GM21390 (cell line): ENCODE results near the gene C21orf91.

Experiments
- ATAC-seq: cut with Tn5 transposase; IDR thresholded peaks from one replicate; pipeline ENCODE4 v1.9.1; 2021; ENCODE audit not compliant: unreplicated experiment

C21orf91 gene

DNA sequence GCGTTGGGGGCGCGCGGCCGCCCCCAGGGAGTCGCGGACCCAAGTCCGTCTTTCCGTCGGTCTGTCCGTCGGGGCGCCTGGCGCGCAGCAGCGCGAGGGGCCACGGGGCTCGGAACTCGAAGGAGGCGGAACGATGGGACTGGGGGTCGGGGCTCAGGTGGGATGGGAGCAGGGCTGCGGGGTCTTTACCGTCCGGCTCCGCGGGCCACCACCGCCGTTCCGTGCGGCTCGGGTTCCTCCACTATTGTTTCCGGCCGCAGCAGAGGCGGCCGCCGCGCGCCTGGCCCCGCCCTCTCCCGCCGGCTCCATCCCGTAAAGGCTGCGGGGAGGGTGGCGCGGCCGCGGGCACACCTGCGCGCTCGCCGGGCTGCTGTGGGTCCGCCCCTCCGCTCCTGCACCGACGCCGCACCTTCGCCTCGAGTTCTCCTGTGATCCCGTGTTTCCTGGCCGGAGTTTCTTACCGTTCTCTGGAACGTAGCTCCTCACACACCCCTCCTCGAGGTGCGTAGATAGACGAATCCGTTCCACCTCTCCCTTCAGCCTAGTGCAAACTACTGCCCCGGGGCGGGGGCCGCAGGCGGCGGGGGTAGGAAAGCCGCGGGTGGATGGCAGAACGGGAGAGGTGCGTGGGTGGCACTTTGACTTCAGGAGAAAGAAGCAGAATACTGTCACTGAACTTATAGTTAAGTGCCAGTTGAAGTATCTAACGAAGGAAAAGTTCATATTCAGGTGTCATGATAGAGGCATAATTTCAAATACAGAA, at the start of gene C21orf91:
TSS of gene C21orf91 (minus strand) at position 243 of the 763 bp plus-strand sequence. CDS start 1,038 bp downstream, outside the sequence.
- ATAC-seq: peak; percentile 86

DNA sequence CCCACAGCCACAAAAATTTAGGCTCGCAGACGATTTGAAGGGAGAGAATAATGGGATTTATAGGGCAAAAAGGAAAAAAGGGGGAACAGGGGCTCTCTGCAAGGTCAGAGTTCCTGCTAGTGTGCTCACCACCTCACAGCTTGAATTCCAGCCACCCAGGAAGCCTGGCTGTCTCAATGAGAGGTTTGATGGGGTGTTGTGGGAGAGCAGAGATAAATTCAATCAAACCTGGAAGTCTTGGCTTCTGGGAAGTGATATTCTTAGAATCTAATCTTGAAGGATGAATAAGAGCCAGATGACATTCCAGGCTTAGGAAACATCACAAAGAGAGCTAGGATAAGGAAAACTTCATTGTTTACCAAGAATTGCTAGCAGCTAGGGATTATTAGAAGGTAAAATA, 47.4 kb upstream of the C21orf91 start:
- ATAC-seq: no peak

DNA sequence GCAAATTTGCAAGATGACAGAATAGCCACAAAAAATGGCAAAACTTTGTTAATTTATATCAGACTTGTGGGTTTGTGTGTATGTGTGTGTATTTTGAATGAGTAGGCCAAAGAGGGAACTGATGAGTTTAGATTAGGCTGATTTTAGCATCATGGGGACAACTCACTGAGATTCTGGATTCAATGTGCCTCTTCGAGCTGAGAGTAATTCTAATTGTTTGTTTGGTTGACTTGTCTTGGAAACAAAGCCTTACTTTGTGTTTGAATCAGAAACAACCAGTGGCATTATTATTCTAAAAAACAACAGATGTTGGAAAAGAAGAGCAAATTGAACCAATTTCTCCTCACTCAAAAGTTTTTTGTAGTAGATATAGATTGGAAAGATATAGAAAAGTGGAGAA, 40.5 kb upstream of the C21orf91 start:
- ATAC-seq: no peak

DNA sequence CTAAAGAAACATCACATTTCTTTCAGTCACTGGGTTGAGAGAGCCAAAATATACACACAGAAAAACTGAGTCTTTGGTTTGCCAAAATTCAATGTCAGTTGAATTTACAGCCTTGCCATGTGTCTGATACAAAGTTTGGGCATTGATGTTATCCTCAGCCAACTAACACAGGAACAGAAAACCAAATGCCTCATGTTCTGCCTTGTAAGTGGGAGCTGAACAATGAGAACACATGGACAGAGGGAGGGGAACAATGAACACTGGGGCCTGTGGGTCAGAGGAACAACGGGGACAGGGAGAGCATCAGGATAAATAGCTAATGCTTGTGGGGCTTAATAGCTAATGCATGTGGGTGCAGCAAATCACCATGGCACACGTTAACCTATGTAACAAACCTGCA, 39.6 kb upstream of the C21orf91 start:
- no peak for ATAC-seq

DNA sequence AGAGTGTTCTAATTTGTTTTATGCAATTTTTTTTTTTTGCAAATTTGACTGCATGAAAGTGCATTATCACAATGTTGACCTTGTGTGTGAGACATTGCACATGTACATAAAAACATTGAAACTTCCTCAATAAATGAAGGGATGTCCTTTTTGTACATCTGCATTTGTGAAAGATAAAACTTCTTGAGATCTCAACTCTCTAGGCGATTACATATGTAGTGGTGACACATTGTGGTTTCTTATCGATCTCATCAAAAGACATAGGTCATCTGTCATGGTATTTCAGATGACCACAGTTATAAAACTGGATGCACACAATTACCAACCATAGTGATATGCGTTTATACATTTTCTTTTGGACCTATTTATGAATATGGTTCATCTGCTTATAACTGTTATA, 35.6 kb upstream of the C21orf91 start:
- ATAC-seq: no peak

DNA sequence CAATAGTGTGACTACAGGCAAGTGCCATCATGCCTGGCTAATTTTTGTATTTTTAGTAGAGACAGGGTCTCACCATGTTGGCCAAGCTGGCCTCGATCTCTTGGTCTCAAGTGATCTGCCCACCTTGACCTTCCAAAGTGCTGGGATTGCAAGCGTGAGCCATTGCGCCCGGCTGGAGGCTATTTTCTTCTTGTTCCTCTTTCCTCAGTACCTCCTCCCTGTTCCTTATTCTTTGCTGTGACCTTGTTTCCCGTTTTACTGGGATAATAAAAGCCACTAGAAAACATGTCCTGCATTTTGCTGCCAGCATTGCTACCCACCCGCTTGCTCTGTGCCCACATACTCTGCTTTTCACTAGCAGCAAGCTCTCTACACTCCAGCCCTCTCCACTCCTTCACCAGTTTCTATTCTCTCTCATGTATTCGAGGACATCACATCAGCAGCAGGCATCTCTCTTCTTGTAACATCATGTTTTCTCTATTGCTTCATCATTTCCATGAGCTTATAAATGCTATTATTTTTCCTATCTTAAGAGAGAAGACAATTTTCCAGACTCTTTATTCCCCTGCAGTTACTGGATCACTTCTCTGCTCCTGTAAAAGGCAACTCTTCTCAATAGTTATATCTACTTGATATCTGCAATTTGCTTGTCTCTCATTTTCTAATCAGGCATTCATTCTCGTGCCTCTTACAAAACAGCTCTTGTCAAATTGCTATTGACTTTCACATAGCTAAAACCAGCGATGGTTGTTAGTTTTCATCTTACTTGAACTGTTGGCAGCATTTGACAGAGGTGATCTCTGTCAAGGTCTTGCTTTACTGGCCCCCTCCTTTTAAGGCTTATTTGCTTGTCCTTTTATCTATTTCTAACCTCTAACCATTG, 34.5 kb upstream of the C21orf91 start:
- ATAC-seq: no peak

DNA sequence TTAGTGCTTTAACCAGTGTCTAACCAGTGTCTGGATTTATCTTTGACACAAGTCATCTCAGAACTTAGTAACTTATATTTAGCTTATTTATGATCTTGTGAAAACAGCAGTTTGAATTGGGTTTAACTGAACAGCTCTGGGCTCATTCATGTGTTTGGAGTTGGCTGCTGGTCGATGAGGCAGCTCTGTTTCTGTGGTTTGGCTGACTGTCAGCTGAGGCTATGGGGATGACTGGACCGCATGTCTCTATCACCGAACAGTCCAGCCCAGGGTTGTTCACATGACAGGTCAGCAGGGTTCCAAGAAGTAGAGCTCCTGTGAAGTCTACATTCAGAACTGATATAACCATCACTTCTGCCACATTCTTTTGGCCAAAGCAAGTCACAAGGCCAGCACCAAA, 29.1 kb upstream of the C21orf91 start:
- ATAC-seq: peak; percentile 92

DNA sequence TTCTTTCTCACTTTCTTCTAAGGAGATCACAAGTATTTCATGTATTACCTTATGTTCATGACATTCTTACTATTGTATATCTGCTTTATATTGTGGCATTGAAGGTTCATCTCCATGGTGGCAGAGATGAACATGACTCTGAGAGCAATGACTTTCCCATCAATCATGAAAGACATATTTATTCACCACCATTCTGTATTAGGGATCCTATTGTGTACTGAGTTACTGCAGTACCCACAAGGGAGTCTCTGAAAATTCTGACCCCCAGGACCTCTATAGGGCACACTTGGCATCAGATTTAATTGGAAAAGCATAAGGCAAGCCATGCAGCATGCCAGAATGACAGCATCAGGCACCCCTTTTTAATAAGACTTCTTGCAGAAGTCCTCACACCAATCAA, 21.9 kb upstream of the C21orf91 start:
- no peak for ATAC-seq

DNA sequence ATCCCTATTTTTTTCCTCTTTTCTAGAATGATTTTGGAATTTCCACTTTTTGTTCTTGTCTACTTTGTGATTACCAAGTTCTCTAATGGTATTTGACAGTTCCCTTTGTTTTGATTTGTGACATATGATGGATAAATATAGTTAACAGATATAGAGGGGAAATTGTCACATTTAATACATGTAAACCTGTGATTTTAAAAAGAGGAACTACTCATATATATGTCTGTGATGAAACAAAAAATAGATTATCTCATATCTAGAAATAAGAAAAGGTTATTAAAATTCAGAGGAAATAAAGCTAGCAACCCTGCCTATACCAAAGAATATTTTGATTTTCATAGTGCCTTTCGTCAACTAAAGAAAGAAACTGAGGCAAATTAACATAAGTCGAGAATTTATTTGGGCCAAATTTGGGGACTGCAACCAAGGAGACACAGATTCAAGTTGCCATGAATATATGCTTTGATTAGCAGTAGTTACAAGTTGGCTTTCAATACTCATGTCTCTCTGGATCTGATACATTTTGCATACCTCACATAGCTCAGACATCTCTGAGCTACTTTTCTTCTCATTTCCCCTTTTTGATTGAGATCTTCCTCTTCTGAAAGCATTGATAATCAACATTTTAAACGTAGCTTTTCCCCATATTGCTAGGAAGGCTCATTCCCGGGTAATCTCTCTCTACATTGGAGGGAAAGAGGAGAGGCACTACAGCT, 15.6 kb upstream of the C21orf91 start:
- ATAC-seq: peak; percentile 77

DNA sequence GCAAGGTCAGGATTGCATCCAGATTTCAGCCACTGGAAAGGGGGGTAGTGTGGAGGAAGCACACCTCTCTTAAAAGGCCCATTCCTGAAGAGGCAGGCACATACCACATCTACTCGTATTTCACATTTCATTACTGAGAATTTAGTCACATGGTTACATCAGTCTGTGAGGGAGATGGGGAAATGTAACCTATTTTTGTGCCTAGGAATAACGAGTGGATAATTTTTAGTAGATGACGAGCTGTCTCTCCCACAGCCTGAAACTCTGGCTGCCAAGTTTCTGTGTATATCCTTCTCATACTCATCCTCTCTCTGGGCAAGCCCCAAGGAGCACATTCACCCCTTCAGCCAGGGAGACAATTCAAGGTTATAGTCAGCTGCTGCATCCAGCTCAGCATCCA, 10.3 kb upstream of the C21orf91 start:
- ATAC-seq: no peak

DNA sequence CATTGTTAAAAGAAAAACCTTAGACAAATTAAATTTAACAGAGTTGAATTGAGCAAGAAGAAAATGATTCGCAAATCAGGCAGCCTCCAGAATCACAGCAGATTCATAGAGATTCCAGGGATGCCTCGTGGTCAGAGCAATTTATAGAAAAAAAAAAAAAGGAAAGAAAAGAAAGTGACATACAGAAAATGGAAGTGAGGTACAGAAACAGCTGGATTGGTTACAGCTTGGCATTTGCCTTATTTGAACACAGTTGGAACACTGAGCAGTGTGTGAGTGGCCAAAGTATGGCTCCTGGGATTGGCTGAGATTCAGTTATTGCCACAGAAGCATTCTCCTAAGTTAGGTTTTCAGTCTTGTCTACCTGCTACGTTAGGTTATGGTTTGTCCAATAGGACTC, 9.1 kb upstream of the C21orf91 start:
- no peak for ATAC-seq

DNA sequence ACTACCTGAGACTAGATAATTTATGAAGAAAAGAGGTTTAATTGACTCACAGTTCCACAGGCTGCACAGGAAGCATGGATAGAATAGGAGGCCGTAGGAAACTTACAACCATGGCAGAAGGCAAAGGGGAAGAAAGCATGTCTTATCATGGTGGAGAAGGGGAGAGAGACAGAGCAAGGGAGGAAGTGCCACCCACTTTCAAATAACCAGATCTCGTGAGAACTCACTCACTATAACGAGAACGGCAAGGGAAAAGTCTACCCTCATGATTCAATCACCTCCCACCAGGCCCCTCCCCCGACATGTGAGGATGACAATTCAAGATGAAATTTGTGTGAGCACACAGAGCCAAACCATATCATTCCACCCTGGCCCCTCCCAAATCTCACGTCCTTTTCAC, 4.7 kb upstream of the C21orf91 start:
- no peak for ATAC-seq

DNA sequence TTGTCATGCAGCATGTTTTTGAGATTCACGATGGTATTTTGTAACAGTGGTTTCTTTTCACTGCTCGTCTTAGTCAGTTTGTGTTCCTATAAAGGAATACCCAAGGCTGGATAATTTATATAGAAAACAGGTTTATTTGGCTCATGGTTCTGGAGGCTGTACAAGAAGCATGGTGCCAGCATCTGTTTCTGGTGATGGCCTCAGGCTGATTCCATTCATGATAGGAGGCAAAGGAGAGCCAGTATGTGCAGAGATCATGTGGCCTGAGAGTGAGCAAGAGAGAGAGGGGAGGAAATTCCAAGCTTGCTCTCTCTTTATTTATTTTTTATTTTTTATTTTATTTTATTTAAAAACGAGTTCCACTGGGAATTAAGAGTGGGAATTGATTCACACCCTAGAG, 2.0 kb upstream of the C21orf91 start:
- no peak for ATAC-seq

DNA sequence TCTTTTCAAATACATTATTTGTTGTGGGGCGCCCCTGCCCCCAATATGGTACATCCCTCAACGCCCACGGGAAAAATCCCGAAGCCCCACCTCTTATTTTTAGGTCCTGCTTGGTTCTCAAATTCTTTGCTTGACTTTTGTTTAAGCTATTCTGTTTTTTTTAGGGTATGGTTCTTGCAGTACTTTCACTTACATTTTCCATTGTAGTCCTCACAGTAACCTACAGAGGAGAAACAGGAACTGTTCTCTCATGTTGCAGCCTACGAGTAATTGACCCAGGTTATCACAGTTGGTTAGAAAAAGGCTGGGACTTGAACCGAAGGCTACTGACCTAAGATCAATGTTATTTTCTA, 697 bp upstream of the C21orf91 start:
- ATAC-seq: peak; percentile 63

DNA sequence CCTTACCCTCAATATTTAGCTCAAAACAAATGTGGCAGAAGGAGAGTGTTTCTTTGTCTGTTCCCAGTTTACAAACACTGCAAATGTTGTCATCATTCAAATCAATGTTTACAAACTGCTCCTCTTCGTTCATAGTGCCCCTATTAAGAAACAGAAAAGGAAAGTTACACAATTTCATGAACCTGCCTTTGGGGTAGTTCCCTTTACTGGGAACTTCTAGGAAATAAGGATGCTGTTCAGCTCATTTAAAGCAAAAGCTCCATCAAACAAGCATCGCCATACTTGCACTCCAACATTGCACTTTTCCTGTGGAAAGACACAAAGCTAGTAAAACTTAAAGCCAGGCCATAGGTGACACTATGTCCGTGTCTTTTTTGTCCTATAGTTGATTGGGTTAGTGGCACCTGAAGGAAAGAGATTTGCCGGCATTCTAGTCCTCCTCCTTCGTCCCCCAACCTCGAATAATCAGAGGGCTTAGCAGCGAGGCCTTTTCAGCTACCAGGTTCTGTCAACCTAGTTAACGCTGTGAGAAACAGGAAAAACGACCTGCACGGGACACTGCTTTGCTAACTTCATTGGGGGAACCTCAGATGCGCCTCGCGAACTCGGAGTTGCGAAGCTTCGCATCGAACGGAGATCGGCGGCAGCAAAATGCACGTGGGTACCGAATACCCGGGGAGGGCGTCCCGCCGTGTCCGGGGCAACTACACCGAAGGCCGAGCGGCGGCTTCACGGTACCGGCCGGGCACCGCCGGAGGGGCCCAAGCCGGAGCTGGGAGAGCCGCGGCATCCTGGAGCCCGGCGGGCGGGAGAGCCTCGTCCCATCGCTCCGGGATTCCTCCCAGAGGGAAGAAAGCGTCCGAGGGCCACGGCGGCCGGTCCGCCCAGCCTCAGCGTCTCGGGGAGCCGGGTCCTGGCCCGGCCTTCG, 706 bp downstream of the C21orf91 start:
- peak; percentile 8 for ATAC-seq

DNA sequence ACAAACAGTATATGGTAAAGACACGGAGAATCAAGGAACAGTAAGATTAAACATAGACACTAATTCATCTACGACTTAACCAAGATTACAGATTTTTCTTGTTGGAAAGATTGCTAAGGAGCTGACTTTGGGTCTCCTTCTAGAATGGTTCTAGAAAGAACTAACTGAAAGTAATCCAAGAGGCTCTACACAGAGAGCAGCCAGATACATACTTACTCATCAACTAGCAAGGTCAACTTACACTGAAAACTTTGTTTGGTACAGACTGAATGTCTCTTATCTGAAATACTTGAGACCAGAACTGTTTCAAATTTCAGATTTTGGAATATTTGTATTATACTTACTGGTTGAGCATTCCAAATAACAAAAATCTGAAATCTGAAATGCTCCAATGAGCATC, 5.8 kb downstream of the C21orf91 start:
- no peak for ATAC-seq

DNA sequence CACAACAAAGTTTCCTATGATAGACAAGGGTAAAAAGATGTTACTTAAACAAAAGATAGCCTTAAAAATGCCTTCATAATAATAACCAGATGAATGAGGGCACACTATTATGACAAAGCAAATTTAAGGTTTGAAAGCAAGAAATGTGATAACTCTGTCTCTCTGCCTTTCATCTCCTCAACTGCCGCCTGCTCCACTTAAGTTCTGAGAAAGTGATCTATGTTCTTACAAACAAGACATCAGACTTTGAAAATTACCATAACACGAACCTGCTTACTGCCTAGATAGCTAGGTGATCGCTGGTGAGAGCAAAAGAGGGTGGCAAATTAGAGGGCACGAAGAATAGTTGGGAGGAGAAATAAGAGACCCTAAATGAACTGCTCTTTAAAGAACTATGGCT, 13.2 kb downstream of the C21orf91 start:
- no peak for ATAC-seq

DNA sequence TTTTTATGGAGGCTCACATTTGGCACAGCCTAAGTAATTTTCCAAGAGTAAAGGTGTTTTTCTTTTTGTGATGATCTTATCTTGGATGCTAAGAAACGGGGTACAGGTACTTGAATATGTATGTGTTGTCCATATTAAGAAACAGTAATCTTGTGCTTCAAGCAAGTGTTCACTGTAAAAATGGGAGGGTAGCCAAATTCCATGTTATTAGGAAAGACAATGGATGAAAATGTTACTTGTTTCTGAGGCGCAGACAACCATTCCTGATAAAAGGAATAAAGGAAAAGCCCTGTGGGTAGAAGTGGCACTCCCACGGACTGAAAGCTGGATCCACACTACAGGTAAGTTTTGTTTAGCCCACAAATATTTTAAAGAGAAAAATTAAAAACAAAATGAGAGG, 15.6 kb downstream of the C21orf91 start:
- ATAC-seq: no peak

DNA sequence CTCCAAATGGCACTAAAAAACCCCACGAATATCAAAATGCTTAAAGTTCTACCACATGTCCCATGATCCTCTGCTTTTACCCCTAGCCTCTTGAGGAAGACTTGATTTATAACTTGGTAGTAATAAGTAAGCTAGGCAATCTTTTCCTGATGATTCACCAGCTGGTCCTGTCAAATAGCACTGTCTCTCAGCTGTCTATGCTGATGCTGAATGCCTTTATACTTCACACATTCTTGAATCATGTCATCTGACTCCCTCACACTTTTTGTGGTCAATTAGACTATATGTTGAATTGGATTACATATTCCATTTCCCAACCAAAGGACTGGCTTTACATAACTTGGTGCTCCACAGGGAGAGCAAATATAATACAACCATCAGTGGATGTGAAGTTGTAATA, 16.6 kb downstream of the C21orf91 start:
- no peak for ATAC-seq

DNA sequence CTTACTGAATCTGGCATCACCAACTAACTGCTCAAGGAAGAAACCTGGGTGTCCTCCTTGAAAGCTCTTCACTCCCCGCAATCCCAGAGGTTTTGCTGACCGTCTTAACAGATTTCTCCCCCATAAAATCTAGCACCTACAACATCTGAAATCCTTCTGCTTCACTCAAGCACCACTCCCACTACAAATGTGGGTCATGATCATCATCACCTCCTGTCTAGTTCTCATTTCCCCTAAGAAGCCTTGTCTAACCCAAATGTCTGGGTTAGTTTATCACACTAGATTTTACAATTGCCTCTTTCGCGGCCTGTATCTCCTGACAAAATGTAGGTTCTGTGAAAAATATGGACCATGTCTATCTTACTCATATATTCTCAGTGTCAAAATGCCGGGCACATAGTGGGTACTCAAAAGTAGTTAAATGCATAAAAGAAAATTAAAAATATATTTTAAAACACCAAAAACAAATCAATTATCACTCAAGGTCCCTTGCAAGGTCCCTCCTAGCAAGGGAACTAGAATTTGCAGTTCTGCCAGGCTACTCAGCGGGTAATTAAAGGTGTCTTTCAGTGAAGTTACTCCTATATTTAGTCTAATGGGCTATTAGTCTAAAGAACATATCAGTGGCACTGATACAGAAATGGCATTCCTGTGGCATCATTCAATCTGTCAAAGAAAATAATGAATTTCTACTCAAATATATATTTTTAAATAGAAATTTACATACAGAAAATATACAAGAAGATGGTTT, 19.6 kb downstream of the C21orf91 start:
- ATAC-seq: no peak
